H4 (cell line): ENCODE data around the gene DNAJC1. TPM values are rescaled to one million over a fixed set of nuclear protein-coding genes. Genes with fewer than 3 reads are reported as not detected.

ENCODE experiments used
- DNase-seq: peaks from one replicate; pipeline ENCODE4 v3.0.0-alpha.2; 2015; ENCODE audit warnings: low spot score
- total RNA-seq: library from RNA; depleted of rRNA; stranded (reverse); fragments of >200 nt; shearing (Covaris generic); gene quantifications from 2 replicates; pipeline ENCODE4 v1.2.3, GENCODE V29; 2014

DNAJC1 gene
- total RNA-seq, 1 experiment from 2014 or later = 11.4 TPM

DNA sequence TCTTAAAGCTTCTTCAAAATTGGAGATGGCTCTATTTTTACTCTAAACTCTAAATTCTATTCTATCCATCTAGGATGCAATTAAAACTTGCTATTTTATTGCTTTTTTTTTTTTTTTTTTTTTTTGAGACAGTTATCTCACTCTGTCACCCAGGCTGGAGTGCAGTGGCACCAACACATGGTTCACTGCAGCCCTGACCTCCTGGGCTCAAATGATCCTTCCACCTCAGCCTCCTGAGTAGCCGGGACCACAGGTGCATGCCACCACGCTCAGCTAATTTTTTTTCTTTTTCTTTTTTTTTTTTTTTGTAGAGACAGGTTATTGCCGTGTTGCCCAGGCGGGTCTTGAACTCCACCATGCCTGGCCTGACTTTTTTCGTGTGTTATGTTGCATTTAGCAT lies 41.2 kb downstream of the DNAJC1 start:
- no peak for DNase-seq

DNA sequence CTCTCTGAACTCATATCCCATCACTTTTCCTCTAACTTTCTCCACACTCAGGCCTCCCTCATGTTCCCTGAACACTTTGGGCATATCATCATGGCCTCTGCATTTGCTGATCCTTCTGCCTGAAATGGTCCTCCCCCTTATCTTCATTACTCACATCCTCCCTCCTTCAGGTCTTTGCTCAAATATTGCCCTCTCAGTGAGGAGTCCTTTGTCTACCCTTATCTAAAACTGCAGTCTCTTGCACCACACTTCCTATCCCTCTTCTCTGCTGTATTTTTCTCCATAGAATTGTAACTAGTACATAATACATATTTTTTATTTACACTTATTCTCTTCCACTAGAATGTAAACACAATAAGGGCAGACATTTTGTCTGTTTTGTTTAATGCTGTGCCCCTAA lies 41.7 kb downstream of the DNAJC1 start:
- DNase-seq = no peak

DNA sequence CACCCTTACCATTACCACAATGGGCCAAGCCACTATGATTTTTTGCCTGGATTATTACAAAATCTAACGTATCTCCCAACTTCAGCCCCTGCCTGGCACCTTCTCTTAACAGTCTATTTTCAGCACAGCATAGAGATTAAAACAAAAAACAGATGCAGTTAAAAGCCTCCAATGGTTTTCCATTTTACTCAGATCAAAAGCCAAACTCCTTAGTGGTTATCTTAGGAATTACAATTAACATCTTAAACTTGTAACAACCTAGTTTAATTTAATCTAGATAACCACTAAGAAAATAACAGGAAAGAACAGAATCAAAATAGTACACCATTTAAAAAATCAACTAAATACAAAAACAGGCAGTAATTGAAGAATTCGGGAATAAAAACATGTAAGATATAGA lies 43.5 kb downstream of the DNAJC1 start:
- no peak for DNase-seq

DNA sequence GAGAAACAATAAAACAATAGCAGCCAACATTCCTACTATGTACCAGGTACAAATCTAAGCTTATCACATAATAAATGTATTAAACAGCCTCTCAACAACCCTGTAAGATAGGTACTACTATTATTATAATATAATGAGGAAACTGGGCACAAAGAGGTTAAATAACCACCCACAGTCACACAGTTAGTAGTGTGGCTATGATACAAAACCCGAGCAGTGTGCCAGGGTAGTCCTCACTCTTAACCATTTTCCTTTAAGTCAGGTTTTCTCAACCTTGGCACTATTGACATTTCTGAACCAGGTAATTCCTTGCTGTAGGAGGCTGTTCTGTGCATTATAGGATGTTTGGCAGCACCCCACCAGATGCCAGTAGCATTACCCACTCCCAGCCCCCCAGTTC lies 48.8 kb downstream of the DNAJC1 start:
- DNase-seq = no peak

DNA sequence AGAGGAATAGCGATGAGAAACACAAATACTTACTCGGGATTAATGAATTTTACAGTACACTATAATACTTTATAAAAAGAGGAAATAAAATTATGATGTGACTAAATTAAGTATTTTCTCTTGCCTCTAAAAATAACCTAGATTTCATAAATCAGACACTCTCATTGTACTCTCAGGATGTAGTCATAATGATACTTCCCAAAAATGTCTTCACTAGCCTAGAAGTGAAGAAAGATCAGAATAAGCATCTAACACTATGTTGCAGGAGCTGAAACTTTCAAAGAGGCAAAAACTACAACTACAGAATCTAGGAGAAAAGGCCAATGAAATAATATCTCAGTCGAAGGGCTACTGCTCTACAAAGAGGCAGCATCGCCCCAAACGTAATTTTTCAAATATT lies 49.4 kb downstream of the DNAJC1 start:
- no peak for DNase-seq

- DNase-seq = peak; percentile 40
Measured at GRCh38 chr10:21953585-21954057, 49.9 kb downstream of the DNAJC1 start.

DNA sequence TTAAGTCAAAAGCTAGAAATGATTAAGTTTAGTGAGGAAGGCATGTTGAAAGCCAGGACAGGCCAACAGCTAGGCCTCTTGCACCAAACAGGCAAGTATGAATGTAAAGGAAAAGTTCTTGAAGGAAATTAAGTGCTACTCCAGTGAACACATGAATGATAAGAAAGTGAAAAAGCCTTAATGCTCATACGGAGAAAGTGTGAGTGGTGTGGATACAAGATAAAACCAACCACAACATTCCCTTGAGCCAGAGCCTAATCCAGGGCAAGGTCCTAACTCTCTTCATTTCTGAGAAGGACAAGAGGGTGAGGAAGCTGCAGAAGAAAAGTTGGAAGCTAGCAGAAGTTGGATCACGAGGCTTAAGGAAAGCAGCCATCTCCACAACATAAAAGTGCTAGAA lies 53.0 kb downstream of the DNAJC1 start:
- DNase-seq = no peak

- DNase-seq = no peak
Measured at GRCh38 chr10:21946946-21947345, 56.6 kb downstream of the DNAJC1 start.

- no peak for DNase-seq
Measured at GRCh38 chr10:21944727-21945386, 58.7 kb downstream of the DNAJC1 start.

DNA sequence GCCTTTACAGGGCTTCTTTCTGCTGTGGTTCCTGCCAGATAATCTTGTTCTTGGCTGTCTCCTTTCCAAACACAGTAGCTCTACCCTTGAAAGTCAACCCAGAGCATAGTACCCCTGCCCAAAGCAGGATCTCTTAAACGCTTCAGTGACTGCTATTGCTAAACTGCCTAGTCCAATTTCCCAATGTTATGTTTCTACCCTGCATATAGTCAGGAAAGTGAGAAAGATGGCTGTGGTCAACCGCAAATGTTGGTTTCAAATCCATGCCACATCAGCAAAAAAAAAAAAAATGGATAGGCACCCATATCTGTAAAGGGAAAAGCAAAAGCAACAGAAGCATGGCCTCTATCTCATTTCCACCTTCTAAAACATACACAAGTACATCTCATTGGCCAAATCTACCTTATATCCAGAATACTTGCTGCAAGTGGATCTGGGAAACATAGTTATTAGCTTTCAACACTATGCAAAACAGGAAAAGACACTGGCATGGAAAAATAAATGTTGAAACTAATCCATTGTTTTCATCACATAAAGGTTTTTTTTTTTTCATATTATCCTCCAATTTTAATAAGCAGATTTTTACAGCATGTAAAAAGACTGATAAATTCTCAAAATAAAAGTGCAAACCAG lies 59.8 kb downstream of the DNAJC1 start:
- peak; percentile 35 for DNase-seq

GRCh38 chr10:21935439-21936023 lies 68.0 kb downstream of the DNAJC1 start:
- no peak for DNase-seq

DNA sequence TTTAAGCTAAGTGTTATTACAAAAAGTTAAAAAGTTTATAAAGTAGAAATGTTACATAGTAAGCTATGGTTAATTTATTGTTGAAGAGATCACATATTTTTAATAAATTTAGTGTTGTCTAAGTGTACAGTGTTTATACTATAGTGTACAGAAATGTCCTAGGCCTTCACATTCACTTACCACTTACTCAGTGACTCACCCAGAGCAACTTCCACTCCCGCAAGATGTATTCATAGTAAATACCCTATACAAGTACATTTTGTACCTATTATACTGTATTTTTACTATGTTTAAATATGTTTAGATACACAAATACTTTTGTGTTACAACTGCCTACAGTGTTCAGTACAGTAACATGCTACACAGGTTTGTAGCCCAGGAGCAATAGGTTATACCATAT lies 69.2 kb downstream of the DNAJC1 start:
- no peak for DNase-seq

GRCh38 chr10:21929070-21929469 lies 74.5 kb downstream of the DNAJC1 start:
- no peak for DNase-seq

GRCh38 chr10:21927631-21928353 lies 75.7 kb downstream of the DNAJC1 start:
- no peak for DNase-seq

GRCh38 chr10:21926949-21927348 lies 76.6 kb downstream of the DNAJC1 start:
- DNase-seq = peak; percentile 73

DNA sequence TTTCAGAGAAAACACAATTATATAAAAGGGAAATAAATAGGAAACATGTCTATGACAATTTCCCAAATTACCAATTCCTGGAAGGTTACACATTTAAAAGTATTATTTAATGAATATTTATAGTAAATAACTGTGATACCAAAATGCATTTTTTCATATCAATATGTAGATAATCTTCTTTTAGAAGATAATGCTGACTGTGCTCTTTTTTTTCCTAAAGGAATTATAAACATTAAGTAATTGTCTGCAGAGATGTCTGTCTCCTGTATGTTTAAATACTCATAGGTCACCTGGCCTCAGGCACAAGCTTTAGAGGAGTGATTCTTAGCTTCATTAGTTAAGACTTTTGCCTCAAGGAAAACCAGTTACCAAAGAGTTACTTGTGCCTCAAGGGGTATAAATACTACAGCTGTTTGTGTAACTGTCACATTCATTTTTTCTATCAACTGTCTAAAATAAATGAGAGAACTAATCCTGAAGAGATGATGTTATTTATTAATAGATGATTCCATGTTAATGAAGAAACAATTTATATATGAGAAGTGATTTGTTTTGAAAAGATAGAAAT lies 77.1 kb downstream of the DNAJC1 start:
- DNase-seq = no peak

- DNase-seq = no peak
Measured at GRCh38 chr10:21925851-21926250, 77.7 kb downstream of the DNAJC1 start.

DNA sequence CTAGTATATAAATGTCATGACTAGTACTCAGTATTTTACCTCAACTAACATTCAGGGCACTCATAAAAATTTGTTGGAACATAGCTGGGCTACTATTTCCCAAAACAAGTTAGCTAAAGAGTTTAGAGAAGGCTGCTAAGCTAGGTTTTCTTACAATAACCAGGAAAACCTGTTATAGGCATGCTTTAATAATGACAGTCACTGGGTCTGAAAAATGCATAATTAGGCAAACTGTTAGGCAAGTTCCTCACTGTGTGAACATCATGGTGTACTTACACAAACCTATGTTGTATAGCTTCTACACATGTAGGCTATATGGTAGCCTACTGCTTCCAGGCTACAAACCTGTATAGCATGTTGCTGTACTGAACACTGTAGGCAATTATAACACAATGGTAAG lies 79.0 kb downstream of the DNAJC1 start:
- DNase-seq = no peak

DNA sequence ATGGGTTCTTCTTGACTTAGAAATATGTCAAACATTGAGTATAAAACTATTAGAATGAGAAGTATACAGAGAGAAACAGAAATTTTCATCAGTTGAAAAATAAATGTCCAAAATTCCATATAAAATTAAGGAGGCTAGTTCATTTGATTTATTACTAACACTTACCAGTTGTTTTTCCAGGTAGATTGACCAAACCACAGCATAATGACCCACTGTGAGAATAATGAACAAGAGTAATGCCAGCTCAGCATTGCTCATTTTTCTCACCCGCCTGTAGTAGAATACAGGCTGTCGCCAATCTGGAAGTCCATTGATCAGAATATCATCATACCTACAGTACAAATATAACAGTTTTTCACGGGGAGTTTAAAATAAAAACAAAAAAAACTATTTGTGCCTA lies 82.9 kb downstream of the DNAJC1 start:
- DNase-seq = no peak

- no peak for DNase-seq
Measured at GRCh38 chr10:21919906-21920305, 83.6 kb downstream of the DNAJC1 start.

GRCh38 chr10:21919117-21919516 lies 84.4 kb downstream of the DNAJC1 start:
- no peak for DNase-seq

- DNase-seq = no peak
Measured at GRCh38 chr10:21912625-21913024, 90.9 kb downstream of the DNAJC1 start.
